ENCODE data around the gene TSPAN18.

Gene TSPAN18

DNA sequence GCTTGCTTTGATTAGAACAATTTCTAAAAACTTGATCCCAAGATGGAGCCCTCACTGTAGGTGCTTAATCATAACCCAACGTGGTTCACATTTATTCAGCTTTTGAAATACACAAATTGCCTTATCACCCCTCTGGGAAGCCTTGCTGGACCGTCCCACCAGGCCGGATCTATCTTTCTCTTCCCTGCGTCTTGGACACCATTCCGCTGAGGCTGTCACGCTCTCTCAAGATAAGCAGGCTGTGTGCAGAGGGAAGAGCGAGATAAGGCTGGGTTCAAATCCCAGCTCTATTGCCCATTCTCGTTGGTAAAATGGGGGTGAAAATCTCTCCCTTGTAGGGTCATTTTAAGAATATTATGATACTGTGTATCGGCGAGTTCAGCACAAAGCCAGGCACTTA is 244.4 kb downstream of the TSPAN18 start:
- no peak for DNase-seq

DNA sequence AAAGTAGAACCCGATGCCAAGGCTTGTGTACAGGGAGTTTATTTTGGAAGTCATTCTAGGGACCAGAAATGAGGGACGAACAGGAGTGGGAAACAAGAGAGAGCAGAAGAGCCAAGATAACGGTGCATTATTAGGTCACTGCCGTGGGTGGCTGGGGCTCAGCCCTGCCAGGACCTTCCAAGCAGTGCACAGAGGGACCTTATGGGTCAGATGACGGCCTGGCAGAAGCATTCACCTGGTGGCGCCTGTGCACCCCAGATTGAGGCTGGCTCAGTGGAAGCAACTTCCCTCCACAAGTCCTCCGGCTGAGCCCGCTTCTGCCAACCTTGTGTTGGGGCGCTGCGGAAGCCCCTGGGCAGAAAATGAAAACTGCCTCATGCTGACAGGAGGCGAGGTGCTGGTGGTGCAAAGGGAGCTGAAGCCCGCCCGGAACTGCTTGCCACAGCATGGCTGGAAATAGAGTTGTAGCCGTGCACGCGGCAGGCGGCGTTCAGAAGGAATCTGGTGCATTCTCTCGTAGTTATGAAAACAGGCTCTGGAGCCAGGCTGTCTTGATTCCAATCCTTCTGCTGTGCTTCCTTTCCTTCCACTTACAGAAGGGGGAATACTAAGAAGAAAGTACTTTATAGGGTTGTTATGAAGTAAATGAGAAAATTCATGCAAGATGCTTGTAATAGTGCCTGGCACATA is 246.1 kb downstream of the TSPAN18 start:
- DNase-seq: no peak

DNA sequence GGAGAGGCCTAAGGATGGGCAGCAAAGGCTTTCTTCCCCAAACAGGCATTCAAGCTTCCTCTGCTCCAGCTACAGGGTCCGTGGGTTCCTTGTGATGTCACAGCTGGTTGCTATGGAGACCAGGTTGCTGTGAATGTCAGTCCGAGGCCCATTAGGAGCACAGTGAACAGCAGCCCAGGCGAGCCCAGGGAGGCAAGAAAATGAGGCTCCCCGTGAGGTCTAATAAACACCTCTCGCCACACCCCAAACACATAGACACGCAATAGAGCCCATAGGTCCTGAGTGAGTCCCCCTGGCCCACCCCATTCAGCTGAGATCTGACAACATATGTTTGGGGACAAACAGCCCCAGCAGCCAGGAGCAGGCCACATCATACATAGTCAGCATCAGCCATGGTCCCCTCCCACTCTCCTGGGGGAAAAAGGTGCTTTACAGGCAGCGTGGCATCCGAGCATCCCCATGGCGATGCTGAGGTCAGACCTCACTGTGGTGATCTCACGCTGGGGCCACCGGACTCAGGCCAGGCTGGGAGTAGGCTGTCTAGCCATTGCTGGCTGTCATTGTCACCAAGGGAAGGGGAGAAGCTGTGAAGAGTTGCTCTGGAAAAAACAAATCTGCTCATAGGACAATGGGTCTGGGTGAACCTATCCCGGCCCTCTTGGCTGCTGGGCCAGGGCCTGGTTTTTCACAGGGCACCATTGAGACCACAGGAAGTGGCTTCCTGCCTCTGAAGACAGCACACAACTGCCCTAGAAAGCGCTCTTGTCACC is 247.1 kb downstream of the TSPAN18 start:
- DNase-seq: no peak

DNA sequence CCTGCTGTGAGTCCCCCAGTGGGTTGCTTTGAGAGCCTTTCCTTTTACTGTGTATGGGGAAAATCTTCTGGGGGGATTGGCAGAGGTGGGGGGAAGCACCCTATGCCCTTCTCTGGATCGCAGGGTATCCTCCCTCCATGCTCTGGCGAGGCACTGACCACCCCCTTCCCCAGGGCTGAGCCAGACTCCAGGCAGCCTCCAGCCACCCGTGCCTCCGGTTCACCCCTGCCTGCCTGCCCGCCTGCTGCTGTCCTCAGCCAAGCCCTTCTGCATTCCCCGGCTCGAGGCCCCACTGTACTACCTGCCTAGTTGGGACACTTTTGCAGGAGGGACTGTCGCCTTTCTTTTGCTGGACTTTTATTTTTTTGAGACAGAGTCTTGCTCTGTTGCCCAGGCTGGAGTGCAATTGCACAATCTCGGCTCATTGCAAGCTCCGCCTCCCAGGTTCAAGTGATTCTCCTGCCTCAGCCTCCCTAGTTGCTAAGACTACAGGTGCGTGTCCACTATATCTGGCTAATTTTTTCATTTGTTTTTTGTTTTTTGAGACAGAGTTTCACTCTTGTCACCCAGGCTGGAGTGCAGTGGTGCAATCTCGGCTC is 247.7 kb downstream of the TSPAN18 start:
- no peak for DNase-seq

DNA sequence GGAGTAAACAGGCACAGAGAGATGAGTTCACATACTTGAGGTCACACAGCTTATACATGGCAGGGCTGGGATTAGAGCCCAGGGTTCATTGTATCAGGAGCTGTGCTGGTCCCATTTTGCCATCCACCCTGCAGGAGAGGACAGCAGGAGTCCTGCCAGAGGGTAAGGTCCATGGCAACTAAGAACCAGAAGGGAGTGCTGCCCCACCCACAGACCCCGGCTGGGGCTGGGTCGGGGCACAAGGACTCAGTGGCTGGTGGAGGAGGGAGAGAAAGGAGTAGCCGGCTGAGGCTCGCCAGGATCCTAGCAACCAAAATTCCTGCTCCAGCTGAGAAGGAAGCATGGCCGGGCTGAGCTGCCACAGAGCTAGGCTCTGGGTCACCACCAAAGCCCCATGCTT is 249.8 kb downstream of the TSPAN18 start:
- no peak for DNase-seq

DNA sequence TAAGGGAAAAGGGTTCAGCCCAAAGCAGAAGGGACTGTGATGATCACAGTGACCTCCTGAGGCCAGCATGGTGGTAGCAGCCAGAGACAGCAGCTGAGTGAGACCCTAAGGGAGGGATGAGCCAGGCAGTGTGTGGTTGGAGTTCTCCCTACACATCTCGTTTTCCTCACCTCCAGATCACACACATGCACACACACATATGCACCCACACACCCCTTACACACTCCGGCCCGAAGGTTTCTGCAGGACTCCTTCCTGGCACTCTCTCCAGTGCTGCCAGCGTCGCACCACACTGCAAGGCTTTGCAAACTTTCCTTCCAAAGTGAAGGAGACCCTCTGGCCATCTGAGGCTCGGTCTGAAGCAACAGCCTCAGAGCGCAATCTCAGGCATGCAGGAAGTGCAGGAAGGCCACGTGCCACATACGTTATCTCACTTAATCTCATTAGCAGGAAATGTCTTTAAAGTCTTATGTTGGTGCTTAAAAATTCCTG is 250.8 kb downstream of the TSPAN18 start:
- DNase-seq: peak; percentile 4

DNA sequence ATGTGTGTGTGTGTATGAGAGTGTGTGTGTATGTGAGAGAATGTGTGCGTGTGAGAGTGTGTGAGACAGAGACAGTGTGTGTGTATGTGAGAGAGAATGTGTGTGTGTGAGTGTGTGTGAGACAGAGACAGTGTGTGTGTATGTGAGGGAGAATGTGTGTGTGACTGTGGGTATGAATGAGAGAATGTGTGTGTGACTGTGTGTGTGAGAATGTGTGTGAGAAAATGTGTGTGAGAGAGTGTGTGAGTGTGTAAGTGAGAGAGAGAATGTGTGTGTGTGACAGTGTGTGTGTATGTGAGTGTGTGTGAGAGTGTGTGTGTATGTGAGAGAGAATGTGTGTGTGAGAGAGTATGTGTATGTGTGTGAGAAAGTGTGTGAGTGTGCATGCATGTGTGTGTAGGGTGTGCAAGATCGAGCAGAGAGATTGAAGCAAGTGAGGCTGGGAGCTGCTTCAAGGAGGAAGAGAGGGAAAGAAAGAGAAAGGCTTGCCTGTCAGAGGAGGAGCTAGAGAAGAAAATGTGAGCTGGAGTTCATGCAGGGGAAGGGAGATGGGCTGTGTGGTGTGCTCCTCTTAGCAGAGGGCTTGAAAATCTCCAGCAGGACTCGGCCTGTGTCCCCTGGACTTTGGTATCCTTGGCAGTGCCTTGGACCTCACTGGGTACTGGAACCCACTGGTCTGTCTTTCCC is 251.7 kb downstream of the TSPAN18 start:
- no peak for DNase-seq

DNA sequence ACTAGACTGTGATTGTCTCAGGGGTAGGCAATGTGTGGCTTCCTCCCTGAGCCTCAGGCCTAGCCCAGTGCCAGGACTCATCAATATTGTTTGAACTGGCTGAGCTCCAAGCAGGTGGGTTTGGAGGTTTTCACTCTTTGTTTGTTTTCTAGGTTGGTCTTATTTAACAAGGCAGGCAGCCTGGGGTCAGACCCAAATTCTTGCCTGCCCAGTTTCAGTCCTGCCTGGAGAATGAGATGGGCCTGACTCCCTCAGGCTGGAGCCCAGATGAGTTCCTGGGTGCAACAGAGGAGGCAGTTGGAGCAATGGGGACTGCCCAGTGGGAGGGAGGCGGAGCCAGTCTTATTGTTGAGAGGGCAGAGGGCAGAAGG is 252.2 kb downstream of the TSPAN18 start:
- no peak for DNase-seq

DNA sequence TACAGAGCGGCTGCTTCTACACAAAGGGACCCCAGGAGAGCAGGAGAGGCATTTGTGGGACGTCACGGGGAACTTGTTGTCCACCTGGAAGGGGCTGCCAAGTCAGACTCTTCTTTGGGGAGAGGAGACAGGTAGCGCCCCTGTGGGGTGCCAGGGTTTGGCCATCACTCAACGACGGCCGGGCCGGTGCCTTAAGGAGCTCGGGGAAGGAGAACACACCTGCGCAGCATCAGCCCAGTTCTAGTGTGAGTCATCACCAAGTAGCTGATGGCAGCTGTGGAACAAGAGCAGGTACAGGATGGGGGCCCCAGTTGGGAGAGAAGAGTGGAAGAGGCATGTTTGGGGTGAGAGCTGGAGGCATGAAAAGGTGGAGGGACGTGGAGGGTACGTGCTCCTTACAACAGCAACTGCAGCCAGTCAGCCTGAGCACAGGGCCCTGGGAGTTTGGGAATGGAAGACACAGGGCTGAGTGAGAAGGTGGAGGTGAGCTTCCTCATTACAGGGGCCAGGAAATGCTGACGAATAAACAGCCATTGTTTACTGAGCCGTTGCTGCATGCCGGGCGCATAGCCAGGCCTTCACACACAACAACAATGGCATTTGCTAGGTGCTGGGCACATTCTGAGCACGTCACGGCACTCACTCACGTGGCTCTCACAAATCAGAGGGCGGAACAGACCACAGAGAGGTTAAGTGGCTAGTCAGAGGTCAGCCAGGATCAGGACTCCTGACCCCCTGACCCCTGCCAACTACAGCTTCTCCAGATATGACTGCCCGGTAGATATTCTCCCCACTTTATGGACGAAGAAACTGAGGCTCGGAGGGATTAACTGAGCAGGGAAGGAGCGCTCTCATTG is 253.0 kb downstream of the TSPAN18 start:
- DNase-seq: no peak

DNA sequence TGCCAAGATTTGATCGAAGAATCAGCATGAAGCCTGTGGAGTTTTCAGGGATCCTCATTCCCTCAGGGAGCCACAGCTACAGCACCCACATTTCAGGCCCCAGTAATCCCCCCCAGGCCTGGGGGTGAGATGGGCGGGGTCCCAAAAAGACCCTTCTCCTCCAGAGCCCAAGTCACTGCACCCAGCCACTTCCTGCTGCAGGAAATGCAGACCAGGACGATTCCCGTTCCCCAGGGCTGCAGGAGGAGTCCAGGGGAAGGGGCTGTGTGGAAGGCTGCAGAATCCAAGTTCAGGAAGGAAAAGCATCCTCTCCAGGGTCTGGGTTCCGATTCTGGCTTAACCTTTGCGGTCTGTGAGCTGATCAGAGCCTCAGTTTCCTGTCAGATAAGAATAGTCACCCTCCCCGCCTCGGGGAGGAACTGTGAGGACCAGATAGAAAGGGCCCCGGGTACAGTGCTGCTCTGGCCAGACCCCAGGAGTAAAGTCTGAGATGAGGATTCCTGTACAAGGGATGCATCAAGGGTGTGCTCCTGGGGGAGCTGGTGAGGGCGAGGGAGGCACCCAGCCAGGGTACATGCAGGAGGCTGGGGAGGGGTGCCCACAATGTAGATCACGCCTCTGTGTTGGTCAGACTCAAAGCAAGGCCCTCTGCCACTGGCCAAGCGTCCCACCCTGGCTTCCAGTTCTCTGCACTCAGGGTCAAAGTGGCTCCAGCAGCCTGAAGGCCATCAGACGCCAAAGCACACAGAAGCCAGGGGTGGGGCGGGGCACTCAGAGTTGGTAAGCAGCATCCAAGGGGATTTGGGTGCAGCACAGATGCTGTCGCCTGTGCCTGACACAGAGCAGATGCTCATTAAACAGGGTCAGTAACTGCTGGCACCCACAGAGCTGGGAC is 254.0 kb downstream of the TSPAN18 start:
- no peak for DNase-seq
